Stimulated activated naive B cell treated with anti-CD40 and anti-IgM and Interleukin-4, amounts not matched to agents 10 μg/mL and 1 μg/mL and 100 μg/mL, for 72 hours (primary cell): ENCODE data around the gene SERTAD1.

Experiments
- ATAC-seq, 2 donors: fragments of 150-1000 bp; cut with Tn5 transposase; replicated peaks; 2 replicates each; pipeline ENCODE4 v1.10.0; 2021; ENCODE audit warnings: moderate library complexity in 1 of 2
- DNase-seq: peaks from one replicate; pipeline ENCODE4 v3.0.0; 2021
- H3K27ac Mint-ChIP-seq: one replicate; pipeline ENCODE4 v1.8.0; 2022; ENCODE audit warnings: mild to moderate bottlenecking, mixed read lengths
- H3K27me3 Mint-ChIP-seq, 2 donors: one replicate each; pipeline ENCODE4 v1.8.0; 2022; ENCODE audit warnings: mixed read lengths in 2 of 2
- H3K36me3 Mint-ChIP-seq, 2 donors: one replicate each; pipeline ENCODE4 v1.8.0; 2022; ENCODE audit warnings: mixed read lengths in 2 of 2, mild to moderate bottlenecking in 1 of 2
- H3K4me1 Mint-ChIP-seq, 2 donors: one replicate each; pipeline ENCODE4 v1.8.0; 2022; ENCODE audit warnings: mixed read lengths in 2 of 2, mild to moderate bottlenecking in 1 of 2
- H3K4me3 Mint-ChIP-seq, 2 donors: one replicate each; pipeline ENCODE4 v1.8.0; 2022; ENCODE audit warnings: mild to moderate bottlenecking in 2 of 2, mixed read lengths in 2 of 2, moderate library complexity in 1 of 2
- H3K9me3 Mint-ChIP-seq, 2 donors: one replicate each; pipeline ENCODE4 v1.8.0; 2022; ENCODE audit warnings: mixed read lengths in 2 of 2, mild to moderate bottlenecking in 1 of 2

SERTAD1 gene

DNA sequence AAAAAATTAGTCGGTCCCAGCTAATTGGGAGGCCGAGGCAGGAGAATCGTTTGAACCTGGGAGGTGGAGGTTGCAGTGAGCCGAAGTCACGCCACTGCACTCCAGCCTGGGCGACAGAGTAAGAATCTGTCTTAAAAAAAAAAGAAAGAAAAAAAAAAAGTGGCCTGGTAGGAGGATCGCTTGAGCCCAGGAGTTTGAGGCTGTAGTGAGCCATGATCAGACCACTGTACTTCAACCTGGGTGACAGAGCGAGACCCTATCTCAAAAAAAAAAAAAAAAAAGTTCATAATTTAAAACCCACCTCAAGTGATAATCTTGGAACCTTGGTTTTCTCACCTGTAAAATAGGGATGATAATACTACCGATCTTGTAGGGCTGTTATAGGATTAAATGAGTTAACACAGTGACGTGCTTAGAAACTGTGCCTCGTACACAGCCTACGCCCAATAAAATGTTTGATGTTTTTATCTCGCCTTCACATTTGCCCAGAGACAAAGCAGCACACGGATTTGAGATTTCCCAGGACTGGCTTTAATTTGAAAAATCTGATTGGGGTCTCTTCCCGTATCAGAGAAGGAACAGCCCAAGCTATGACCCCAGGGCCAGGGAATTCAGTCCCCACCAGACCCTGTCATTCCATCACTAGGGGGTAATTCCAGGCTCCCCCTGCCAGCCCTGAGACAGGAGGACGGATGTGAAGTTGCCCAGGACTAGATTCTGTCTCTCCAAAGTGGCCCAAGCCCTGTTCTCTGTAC lies 3.6 kb downstream of the SERTAD1 start:
- H3K27me3 Mint-ChIP-seq: peaks cover 5 to 14% of the 10 kb centered on the region in 2 donors
- H3K4me3 Mint-ChIP-seq: no peak overlapping the region
- DNase-seq (no peak), ATAC-seq (no peak)
- no peaks in the 10 kb centered on the region for H3K9me3 Mint-ChIP-seq
- peaks cover 6 to 7% of the 10 kb centered on the region in 2 donors for H3K36me3 Mint-ChIP-seq
- peaks cover 17 to 33% of the 10 kb centered on the region in 2 donors for H3K4me1 Mint-ChIP-seq
- H3K27ac Mint-ChIP-seq: no peak overlapping the region

DNA sequence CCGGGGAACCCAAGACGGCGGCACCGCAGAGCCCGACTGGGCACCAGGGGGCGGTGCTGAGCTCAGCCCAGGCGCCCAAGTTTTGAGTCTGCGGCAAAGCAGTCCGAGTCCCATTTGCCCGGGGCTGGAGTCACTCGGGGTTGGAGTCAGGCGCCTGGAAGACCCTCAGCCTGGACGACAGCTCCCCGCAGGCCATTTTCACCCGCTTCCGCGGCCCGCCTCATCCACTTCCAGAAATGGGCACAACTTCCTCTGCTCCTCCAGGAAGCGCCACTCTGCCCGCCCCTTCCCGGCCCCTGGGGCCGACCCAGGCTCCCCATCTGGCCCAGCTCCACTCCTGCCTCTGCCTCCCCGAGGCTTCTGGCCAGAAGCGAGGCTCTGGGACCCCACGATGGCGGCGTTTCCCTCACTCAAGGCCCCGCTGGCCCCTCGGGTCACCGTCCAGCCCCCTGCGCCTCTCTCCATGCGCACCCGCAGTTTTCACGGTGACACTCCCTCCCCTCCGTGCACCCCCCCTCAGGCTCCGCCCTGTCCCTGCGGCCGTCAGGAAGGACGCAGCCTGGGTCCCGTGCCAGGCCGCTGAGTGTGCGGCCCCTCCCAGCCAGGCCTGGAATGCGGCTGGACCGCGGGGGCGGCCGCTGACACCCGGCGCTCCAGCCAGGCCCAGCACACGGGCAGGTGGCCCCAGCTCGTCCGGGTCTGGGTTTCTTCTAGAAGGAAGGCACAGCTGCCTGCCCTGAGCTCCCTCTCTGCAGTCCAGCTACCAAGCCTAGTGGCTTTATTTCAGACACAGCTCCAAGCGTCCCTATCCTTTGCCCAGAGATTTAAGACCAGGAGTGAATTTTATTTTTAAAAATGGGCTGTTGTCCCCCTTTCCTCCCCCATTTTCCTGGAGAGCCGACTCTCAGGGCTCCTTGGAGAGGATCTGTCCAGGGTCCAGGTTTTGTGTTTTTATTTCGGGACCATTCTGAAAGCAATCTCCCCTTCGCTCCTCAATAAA lies 4.7 kb downstream of the SERTAD1 start:
- Mint-ChIP-seq H3K27ac (peak overlapping the region; percentile 96), H3K9me3 (no peaks in the 10 kb centered on the region), H3K36me3 (peaks cover 6 to 7% of the 10 kb centered on the region in 2 donors), H3K27me3 (peaks cover 5 to 15% of the 10 kb centered on the region in 2 donors), H3K4me1 (peaks cover 19 to 35% of the 10 kb centered on the region in 2 donors), H3K4me3 (peak overlapping the region; percentile 86 to 96)
- ATAC-seq (peak; percentile 60 to 64), DNase-seq (peak; percentile 79)

DNA sequence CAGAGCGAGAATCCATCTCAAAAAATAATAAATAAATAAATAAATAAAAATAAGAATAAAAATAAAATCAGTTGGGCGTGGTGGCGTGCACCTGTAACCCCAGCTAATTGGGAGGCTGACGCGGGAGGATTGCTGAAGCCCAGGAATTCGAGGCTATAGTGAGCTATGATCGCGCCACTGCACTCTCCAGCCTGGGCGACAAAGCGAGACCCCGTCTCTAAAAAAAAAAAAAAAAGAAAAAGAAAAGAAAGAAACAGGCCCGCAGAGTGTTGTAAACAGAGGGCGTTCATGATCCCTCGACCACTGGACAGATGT lies 5.4 kb downstream of the SERTAD1 start:
- peak overlapping the region; percentile 96 for H3K27ac Mint-ChIP-seq
- peaks cover 6 to 7% of the 10 kb centered on the region in 2 donors for H3K36me3 Mint-ChIP-seq
- ATAC-seq (no peak), DNase-seq (no peak)
- H3K4me1 Mint-ChIP-seq: peaks cover 19 to 34% of the 10 kb centered on the region in 2 donors
- H3K4me3 Mint-ChIP-seq: peak overlapping the region; percentile 86 to 96
- H3K9me3 Mint-ChIP-seq: no peaks in the 10 kb centered on the region
- peaks cover 5 to 15% of the 10 kb centered on the region in 2 donors for H3K27me3 Mint-ChIP-seq

DNA sequence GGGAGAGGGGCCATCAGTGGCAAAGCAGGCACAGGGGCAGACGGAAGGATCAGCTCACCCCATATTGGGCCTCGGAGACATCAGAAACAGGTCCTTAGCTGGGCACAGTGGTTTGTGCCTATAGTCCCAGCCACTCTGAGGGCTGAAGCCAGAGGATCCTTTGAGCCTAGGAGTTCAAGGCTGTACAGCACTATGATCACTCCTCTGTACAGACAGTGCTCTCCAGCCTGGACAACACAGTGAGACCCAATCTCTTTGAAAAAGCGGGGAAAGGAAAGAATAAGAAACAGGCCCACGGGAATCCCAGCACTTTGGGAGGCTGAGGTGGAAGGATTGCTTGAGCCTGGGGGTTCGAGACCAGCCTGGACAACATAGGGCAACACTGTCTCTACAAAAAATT lies 6.0 kb downstream of the SERTAD1 start:
- Mint-ChIP-seq H3K27me3 (peaks cover 5 to 15% of the 10 kb centered on the region in 2 donors), H3K27ac (peak overlapping the region; percentile 68), H3K4me1 (peaks cover 19 to 33% of the 10 kb centered on the region in 2 donors), H3K9me3 (no peaks in the 10 kb centered on the region), H3K4me3 (peak overlapping the region in 1 of 2 donors; percentile 56), H3K36me3 (peaks cover 4 to 7% of the 10 kb centered on the region in 2 donors)
- DNase-seq: no peak
- no peak for ATAC-seq

DNA sequence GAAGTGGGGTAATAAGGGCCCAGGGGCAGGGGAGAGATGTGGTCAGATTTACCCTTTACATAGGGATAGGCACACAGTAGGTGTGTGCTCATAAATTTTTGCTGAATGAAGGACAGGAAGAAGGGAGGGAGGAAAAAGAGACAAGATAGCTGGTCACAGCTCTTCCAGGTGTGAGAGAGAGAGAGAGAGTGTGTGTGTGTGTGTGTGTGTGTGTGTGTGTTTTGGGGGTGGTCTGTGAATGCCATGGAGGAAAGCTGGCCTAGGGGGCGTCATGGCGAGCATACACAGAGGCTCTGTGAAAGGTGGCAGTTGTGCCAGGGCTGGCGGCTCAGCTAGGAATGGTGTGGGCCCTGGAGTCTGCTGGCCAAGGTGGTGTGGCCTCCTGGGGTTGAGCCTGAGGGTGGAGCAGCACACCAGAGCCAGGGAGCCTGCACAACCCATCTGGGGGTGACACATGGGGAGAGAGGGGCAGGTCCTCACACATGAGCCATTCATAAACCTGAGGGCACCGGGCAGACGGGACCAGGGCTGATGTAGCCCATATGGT lies 6.7 kb downstream of the SERTAD1 start:
- peaks cover 14 to 27% of the 10 kb centered on the region in 2 donors for H3K4me1 Mint-ChIP-seq
- no peak for DNase-seq
- H3K4me3 Mint-ChIP-seq: no peak overlapping the region
- H3K9me3 Mint-ChIP-seq: no peaks in the 10 kb centered on the region
- ATAC-seq: no peak
- H3K27me3 Mint-ChIP-seq: peaks cover 5 to 15% of the 10 kb centered on the region in 2 donors
- no peak overlapping the region for H3K27ac Mint-ChIP-seq
- peaks cover 0 to 7% of the 10 kb centered on the region in 2 donors for H3K36me3 Mint-ChIP-seq

DNA sequence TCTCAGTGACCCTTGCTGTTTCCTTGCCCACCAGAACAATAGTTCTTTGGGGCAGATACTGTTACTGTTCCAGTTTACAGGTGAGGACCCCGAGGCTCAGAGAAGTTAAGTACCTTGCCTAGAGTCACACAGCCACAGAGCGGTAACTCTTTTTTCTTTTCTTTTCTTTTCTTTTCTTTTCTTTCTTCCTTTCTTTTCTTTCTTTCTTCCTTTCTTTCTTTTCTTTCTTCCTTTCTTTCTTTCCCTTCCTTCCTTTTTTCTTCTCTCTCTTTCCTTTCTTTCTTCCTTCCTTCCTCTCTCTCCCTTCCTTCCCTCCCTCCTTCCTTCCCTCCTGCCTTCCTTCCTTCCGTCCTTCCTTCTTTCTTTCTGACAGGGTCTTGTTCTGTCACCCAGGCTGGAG lies 7.8 kb downstream of the SERTAD1 start:
- H3K27me3 Mint-ChIP-seq: peaks cover 9 to 23% of the 10 kb centered on the region in 2 donors
- H3K27ac Mint-ChIP-seq: no peak overlapping the region
- H3K4me3 Mint-ChIP-seq: no peak overlapping the region
- H3K4me1 Mint-ChIP-seq: peaks cover 14 to 21% of the 10 kb centered on the region in 2 donors
- ATAC-seq (no peak), DNase-seq (no peak)
- H3K9me3 Mint-ChIP-seq: no peaks in the 10 kb centered on the region
- H3K36me3 Mint-ChIP-seq: peaks cover 0 to 7% of the 10 kb centered on the region in 2 donors

DNA sequence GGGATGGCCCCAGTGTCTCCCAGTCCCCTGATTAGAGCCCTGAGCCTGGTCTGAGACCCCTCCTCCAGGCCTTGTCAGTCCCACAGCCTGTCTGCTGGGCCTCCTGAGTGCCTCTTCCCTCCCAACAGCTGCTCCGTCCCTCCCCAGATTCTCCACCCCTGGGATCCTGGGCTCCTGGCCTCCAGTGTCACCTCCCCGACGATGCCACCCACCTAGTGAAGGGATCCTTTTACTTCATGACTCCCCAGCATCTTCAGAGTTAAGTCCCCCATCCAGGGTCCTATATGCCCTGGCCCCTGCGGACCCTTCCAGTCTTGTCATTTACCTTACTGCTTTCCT lies 8.2 kb downstream of the SERTAD1 start:
- no peak for DNase-seq
- peaks cover 14 to 18% of the 10 kb centered on the region in 2 donors for H3K4me1 Mint-ChIP-seq
- no peak for ATAC-seq
- H3K36me3 Mint-ChIP-seq: peaks cover 0 to 4% of the 10 kb centered on the region in 2 donors
- H3K27ac Mint-ChIP-seq: no peak overlapping the region
- H3K27me3 Mint-ChIP-seq: peaks cover 9 to 25% of the 10 kb centered on the region in 2 donors
- H3K4me3 Mint-ChIP-seq: no peak overlapping the region
- H3K9me3 Mint-ChIP-seq: no peaks in the 10 kb centered on the region

DNA sequence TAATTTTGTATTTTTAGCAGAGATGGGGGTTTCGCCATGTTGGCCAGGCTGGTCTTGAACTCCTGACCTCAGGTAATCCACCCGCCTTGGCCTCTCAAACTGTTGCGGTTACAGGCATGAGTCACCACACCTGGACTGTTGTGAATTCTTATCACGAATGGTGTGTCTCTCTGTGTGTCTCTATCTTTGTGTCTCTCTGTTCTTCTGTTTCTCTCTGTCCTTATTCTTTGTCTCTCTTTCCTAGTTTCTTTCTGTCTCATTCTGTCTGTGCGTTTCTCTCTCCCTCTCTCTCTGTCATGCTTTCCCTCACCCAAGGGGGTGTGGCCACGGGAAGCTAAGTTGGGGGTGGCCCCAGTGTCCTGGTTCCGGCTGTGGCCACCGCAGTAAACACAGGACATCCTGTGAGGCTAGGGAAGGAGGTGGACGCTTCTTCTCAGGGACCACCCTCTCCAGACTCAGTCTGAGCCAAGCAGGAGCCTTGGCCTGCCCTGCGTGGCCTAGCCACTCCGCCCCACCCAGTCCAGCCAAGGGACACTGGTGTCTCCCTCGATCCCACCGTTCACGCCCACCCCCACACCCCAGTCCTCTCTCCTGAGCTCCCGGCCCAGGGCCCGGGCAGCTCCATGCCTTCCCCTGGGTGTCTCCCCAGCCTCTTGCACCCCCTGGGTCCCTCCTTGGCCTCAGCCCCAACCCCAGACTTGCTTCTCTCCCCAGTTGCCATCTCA lies 8.7 kb downstream of the SERTAD1 start:
- H3K27ac Mint-ChIP-seq: peak overlapping the region; percentile 1
- ATAC-seq: no peak

DNA sequence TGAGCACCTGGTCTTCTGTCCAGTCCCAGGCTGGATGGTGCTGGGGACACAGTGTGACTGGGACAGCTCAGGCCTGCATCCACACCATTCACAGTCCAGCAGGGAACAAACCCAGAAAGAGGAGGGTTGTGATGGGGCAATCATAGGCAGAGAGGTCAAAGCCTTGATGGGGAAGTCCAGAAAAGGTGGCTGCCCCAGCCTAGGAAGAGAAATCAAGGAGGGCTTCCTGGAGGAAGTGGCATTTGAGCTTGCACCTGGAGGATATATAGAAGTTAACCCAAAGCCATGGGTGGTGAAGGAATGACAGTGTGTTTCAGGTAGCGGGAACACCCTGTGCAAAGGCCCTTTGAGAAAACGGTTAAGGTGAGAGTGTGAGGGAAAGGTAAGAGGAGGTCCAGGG lies 10.0 kb downstream of the SERTAD1 start:
- DNase-seq (no peak), ATAC-seq (no peak)
- Mint-ChIP-seq H3K9me3 (no peaks in the 10 kb centered on the region), H3K27ac (no peak overlapping the region), H3K4me1 (peaks cover 13 to 18% of the 10 kb centered on the region in 2 donors), H3K36me3 (no peaks in the 10 kb centered on the region), H3K27me3 (peaks cover 13 to 33% of the 10 kb centered on the region in 2 donors), H3K4me3 (no peak overlapping the region)

More for the DNA sequence above, 8.7 kb downstream of the SERTAD1 start:
- H3K4me1 Mint-ChIP-seq: peaks cover 12 to 18% of the 10 kb centered on the region in 2 donors
- peaks cover 10 to 29% of the 10 kb centered on the region in 2 donors for H3K27me3 Mint-ChIP-seq
- peak overlapping the region in 1 of 2 donors; percentile 17 for H3K4me3 Mint-ChIP-seq
- no peak for DNase-seq
- no peaks in the 10 kb centered on the region for H3K9me3 Mint-ChIP-seq
- H3K36me3 Mint-ChIP-seq: no peaks in the 10 kb centered on the region

DNA sequence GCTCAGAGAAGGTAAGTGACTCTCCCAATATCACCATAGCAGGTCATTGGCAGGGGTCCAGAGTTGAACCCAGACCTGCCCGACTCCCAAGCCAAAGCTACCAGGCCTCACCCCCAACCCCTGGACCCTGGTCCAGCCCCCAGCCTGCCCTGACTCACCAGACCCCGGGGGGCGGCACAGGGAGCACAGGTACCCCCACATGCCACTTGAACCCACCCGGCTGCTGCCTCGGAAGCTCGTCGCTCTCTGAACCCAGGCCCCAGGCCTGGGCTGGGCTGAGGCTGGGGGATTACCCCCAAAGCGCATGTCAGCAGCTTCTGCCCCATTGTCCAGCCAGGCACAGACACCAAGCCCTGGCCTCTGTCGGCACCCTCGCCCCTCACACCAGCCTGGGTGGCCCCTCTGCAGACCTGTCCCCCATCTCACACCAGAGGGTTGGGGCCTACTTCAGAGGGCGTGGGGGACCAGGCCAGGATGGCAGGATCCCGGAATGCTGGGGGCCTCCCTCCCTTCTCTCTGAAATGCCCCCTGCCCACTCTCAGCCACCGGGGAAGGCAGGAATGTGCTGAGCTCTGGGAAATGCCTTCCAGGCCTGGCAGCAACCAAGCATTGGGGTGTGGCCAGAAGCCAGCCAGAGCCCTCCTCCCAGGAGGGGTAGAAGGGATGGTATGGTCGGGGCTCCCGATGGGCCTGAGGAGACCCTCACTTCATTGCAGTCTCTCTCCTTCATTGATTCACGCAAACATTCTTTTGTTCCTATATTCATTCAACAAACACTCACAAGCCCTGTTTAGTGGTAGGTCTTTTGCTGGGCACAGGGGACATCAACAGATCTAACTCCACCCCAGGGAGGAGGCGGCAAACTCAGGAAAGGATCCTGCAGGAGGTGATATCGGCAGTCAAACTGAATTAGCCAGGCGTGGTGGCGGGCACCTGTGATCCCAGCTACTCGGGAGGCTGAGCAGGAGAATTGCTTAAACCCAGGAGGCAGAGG lies 11.0 kb downstream of the SERTAD1 start:
- no peaks in the 10 kb centered on the region for H3K9me3 Mint-ChIP-seq
- H3K4me1 Mint-ChIP-seq: peaks cover 13 to 18% of the 10 kb centered on the region in 2 donors
- no peak for DNase-seq
- H3K36me3 Mint-ChIP-seq: no peaks in the 10 kb centered on the region
- H3K27me3 Mint-ChIP-seq: peaks cover 13 to 33% of the 10 kb centered on the region in 2 donors
- no peak overlapping the region for H3K4me3 Mint-ChIP-seq
- ATAC-seq: no peak
- H3K27ac Mint-ChIP-seq: no peak overlapping the region

DNA sequence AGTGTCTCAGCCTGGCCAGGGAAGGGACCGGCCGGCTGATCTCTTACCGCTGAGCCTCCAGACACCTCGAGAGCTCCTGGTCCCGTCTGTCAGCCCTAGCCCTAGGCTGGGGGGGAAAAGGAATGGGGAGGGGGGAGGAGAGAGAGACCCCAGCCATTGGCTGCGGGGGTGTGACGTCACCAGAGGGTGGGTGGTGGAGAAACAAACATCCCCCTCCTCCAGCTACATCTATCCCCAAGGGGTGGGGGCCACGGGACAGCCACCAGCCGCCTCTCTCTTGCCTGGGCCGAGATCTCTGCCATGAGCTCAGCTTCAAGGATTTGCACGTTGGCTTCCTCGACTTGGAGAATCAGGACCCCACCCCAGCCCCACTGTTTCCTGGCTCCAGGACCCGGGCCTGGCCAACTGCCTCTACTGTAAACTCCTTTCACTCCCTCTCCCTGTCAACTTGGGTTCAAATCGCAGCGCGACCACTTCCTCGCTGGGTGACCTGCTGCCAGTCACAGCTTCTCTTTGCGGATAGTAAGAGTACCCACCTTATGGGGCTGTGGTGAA lies 12.4 kb downstream of the SERTAD1 start, which contains the start of gene PRX:
Gene PRX, minus strand, starts transcription at position 88 of the 555 bp plus-strand sequence. CDS start 5,446 bp downstream, outside the sequence.
- no peak within 1 kb of the TSS for H3K27ac Mint-ChIP-seq
- no peak for ATAC-seq
- H3K4me3 Mint-ChIP-seq: no peak within 1 kb of the TSS
- H3K27me3 Mint-ChIP-seq: peaks cover 12 to 32% of the 10 kb centered on the region in 2 donors
- no peak for DNase-seq
- H3K4me1 Mint-ChIP-seq: peaks cover 13 to 18% of the 10 kb centered on the region in 2 donors
- no peaks in the 10 kb centered on the region for H3K9me3 Mint-ChIP-seq
- H3K36me3 Mint-ChIP-seq: no peaks in the 10 kb centered on the region

DNA sequence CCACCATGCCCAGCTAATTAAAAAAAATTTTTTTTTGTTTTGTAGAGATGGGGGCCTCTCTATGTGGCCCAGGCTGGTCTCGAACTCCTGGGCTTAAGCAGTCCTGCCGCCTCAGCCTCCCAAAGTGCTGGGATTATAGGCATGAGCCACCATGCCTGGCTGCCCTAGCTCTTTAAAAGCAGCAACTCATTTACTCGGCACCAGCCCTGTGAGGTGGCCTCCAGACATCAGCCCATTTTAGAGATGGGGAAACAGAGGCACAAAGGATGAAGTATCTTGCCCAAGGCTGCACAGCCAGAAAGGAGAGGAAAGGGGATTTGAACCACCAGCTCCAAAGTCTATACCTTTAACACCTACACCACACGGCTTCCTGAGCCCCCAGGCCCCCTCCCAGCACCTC lies 12.9 kb downstream of the SERTAD1 start:
- Mint-ChIP-seq H3K9me3 (no peaks in the 10 kb centered on the region), H3K27me3 (peaks cover 9 to 27% of the 10 kb centered on the region in 2 donors), H3K27ac (no peak overlapping the region), H3K4me1 (peaks cover 14 to 16% of the 10 kb centered on the region in 2 donors), H3K36me3 (no peaks in the 10 kb centered on the region), H3K4me3 (no peak overlapping the region)
- DNase-seq: no peak
- ATAC-seq: no peak
